ENCODE data around the gene EGR2.
A peak's percentile ranks its signal among the peaks of the same experiment; 100 is the strongest.

The EGR2 gene

DNA sequence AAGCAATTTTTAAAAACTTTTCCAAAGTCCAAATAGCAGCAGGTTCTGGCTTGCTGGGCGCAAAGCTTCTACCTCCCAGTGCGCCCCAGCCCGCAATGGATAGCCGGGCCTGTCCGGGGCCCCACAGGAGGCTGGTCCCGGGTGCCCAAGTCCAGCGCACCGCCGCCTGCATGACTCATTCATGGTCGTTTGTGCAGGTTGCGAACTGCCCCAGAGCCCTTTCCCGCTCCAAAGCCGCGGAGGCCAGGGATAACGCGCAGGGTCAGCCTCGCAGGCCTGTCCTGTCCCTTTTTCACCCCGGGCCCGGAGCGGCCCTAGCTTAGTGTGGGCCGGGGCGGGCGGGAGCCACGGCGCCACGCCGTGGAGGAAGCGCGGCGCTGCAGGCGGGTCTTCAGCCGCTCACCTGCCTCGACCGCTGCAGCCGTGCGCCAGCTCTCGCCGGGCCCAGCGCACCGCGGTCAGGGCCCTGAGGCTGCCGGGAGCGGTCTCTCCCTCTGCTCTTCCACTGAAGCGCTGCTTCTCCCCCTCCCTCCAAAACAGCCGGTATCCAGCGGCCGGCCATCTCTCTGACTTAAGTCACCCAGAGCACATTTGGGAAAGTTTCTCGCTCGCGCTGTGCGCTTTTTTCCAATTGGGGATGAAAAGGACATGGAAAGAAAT, 1.7 kb upstream of the EGR2 start:
- peak; percentile 88 for DNase-seq

DNA sequence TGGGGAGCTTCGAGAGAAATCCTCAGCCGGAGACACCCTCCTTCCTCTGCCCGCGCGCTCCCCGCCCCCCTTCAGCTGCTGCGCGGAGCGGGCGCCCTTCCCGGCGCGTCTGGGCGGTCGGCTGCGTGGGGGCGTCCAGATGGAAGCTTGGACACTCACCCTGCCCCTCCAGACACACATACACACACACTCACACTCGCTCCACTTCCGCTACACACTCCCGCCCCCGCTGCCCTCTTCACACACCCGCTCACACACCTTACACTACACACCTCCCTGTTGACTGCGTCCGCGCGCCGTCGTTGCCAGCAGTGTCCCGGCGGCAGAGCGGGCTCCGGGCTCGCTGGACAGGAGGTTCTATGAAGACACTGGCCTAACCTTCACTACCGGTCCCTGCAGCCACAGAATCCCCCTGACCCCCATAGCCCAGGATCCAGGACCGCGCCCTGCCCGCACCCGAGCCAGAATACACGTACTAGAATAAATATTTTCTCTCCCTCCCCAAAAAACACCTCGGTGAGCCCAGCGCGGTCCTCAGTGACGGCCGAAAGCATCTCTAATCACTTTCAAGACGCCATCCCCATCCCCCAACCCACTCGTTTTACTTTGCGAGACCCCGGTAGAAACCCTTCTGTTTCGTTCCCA, 1.1 kb upstream of the EGR2 start:
- DNase-seq, result peak; percentile 84

DNA sequence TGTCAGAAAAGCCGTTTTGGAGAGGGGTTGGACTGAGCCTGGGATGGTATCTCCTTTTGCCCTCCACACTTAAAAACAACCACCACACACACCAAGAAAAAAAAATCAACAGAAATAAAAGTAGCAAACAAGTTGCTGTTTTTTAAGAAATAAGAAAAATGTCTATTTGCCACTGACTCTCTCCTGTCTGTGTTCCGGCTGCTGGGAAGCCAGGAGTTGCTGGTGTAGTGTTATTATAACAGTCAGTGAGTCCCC, 163 bp downstream of the EGR2 start:
- DNase-seq, result no peak

DNA sequence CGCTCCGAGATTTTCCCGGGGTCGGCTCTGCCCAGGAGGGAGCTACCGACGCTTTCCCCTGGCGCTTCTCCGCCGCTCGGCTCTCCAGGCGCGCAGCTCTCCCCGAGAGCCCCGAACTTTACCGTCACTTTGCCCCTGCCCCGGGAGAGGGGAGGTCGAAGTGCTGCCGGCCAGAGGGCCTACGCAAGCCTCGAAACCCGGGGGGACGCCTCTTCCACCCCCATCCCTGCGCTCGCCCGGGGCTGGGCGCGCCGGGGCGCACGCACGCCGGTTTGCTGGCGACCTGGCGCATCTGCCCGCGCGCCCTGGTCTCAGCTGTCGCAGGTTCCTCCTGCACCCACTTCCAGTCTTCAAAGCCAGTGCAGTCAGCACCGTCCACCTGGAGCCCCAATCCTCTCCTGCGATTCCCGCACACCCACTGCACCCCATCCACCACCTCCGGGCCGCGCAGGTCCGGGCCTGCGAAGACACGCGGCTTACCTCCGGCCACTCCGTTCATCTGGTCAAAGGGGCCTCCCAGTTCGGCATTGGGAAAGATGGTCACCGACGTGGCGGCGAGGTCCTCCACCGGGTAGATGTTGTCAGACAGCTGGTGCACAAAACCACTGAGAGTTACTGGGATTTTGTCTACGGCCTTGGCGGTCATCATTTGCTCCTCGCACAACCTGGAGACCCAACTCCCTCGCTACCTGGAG, 638 bp downstream of the EGR2 start:
- DNase-seq, result peak; percentile 68

DNA sequence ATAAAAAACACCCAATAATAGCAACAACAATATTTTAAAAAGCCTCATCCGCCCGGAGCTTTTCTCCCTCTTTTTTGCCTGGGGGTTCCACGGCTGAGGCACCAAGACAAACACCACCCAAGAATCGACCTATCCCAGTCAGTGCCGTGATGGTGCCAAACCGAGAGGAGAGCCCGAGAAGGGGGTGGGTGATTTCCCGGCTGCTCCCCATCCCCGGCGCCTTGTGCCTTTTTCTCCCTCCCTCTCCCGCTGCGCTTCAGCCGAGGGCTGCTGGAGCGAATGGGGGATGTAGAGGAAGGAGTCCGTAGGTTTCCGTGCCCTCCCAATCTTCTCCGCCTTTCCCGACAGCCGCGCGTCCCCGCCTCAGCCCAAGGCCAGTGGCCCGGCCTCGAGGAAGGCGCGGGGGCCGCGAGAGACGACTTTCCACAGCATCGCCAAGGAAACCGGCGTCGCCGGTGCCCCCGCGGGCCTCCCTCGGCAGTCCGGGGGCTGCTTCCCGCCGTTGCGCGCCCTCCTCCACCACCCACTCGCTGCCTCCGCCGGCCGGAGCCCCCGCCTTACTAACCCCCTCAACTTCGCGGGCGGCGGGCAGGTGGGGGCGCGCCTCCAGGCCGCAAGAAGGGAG, 1.3 kb downstream of the EGR2 start:
- DNase-seq, result no peak

DNA sequence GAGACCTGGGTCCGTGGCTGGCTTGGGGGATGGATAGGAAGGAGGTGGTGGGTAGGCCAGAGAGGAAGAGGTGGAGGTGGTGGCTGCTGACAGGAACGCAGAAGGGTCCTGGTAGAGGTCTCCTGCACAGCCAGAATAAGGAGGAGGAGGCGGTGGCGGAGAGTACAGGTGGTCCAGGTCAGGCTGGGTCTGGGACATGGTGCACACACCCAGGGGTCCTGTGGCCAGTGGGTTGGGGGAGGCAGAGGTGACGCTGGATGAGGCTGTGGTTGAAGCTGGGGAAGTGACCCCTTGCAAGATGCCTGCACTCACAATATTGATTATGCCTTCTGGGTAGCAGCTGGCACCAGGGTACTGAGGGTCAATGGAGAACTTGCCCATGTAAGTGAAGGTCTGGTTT, 2.2 kb downstream of the EGR2 start:
- no peak for DNase-seq

DNA sequence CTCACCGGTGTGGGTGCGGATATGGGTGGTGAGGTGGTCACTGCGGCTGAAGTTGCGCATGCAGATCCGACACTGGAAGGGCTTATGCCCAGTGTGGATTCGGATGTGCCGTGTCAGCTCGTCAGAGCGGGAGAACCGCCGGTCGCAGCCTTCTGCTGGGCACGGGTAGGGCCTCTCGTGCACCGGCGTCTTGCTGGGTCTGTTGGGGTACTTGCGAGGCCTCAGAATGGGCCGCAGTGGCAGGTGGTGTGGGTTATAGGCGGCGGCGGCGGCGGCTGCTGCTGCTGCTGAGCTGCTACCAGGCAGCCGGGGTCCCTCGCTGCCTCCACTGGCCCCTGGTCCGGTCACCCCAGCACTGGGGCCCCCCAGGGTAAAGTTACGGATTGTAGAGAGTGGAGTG, 2.7 kb downstream of the EGR2 start:
- DNase-seq, result no peak

DNA sequence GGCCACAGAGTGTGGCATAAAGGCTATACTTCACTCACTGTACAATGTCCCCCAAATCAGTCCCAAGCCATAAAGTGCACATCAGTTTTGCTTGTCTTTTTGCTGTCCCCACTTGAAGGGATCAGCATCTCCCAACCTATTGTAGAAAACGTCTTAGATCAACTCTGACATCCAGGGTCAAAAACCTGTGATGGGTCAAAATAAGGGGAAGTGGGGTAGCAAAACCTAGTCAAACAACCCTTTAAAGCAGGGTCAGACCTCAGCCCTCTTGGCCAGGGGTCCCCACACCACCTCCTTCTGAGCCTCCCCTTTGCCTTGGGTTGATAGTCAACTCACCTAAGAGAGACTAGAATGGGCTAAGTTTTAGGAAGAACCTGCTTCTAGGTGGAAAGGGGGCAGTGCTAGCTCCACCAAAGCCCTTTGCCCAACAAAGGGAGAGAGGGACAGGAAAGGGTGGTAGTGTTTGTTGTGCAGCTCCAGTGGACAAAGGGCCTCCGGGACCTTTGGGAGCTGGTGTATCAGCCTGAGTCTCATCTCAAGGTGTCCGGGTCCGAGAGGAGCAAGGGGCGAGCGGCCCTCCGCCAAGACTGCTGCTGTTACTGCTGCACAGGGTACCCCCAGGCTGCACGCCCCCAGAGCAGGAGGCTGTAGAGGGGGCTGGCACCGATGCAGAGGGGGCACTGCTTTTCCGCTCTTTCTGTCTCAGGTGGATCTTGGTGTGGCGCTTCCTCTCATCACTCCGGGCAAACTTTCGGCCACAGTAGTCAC, 3.3 kb downstream of the EGR2 start:
- no peak for DNase-seq

DNA sequence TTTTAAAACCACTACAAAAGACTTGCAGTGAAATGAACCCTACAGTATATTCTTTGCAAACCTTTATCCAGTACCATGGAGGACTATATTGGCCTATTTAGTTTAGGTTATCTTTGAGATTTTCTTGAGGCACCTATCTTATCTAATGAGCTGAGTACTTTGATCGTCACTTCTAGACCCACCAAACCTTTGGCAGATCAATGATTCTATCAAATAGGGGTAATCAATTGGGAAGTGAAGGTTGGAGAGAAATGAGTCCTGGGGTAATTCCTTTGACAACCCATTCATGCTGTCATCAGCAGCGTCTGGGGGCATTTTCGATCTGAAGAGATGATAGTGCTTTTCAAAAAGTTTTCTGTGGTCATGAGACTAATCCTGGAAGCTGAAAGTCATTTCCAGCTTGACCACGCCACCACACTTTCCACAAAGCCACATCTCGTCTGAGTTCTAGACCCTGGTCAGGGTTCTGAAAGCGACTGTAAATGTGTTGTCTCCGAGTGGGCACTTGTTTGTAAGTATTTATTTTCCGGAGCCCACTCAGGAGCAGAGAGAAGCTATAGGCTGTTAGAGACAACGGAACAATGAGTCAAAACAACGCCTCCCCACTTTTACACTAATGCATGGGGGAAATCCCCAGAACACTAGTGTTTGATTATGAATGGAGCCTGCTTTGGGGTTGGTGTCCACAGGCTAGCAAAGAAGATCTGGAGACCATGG, 4.8 kb downstream of the EGR2 start:
- peak; percentile 89 for DNase-seq

DNA sequence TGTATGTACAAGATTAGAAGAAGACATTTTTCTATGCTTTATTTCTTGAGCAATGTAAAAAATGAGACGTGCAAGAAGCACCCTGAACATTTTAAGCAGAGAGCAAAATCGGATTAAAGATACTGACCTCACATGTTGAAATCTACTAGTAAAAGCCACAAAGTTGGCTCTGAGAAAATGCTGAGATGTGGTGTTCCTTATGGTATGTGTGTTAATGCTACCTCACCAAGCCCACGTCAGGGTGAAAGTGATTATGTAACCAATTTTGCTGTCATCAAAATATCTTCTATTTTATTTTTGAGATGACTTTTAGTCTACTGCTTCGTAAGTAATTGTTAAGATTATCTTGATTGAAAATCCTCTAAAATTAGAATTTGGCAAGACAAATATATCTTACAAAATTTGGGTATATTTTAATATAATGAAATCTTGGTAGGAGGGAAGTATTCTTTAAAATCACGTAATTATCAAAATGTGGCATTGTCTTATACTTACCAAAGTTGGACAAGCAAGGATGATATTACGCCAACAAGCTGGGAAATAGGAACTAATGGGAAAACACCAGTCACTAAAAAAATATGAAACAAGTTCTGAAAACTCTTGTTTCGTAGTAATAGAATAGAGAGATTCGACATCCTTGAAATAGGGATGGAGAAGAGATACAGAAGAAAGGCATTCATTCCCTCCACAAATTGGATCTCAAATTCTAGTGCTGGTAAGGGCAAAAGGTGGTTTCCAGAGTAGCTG, 5.8 kb downstream of the EGR2 start:
- DNase-seq, result no peak

DNA sequence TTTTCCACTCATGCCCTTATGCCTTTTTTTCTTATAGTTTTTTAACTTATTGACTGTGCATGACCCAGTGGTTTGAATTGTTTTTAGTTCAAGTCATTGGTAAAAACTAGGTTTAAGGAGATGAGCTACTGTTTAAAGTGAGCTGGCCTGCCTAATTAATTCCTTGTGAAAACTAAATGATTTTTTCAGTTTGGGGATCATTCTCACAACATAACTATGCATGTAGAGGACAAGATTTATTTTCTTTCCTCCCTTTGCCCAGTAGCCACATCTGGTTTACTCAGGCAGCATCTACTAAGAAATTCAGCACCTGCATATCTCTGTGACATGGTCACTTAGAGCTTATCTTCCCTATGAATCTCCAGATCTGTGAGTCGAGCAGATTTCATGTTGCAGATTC, 9.9 kb downstream of the EGR2 start:
- DNase-seq, result no peak

DNA sequence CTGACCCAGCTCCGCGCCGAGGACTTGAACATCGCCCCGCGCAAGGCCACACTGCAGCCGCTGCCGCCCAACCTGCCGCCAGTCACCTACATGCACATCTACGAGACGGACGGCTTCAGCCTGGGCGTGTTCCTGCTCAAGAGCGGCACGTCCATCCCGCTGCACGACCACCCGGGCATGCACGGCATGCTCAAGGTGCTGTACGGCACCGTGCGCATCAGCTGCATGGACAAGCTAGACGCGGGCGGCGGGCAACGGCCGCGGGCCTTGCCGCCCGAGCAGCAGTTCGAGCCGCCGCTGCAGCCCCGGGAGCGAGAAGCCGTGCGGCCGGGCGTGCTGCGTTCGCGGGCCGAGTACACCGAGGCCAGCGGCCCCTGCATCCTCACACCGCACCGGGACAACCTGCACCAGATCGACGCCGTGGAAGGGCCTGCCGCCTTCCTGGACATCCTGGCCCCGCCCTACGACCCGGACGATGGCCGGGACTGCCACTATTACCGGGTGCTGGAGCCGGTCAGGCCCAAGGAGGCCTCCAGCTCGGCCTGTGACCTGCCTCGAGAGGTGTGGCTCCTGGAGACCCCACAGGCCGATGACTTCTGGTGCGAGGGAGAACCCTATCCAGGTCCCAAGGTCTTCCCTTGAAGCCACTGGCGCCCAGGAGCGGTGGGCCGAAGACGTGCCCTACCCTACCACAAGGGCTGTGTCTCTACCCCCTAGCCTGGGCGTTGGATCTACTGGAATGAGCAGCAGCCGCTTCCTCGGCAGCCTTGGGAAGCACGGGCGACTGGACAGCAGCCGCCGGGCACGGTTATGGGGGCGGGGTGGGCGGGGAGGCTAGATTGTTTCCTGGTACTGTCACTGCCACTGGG, 10.7 kb downstream of the EGR2 start:
- peak; percentile 64 for DNase-seq

DNA sequence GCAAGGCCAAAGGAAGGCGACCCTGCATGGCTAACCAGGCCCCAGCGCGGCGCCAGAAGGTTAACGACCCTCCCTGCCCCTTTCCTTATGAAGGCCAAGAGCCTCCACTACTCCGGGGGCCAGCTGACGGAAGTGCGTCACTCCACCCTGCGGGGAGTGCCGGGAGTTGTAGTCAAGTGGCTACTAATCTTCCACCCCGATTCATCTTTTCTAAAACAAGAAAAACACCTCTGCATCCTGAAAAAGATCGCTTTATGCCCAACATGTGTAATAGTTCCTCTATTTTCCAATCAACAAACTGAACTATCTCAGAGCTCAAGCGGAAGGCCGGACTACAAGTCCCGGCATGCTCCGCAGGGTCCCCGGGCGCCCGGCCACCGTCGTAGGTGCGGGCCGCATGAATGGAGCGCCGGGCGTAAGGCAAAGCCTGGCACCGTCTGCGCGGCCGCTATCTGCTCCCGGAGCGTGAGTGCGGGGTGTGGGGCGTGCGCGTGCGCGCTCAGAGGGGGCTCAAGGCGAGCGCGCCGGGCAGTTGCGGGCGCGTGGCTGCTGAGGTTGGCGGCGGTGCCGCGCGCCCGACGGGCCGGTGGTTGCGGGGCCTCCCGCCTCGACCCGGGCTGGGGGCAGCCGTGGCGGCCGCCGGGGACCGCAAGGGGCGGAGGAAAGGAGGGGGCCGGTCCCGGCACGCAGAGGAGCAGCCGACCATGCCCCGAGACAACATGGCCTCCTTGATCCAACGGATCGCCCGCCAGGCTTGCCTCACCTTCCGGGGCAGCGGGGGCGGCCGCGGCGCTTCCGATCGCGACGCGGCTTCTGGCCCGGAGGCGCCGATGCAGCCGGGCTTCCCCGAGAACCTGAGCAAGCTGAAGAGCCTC, 11.6 kb downstream of the EGR2 start, which contains the start of gene ADO:
TSS of gene ADO (plus strand) at position 365 of the 875 bp plus-strand sequence. CDS start at position 705, 340 bp downstream.
- DNase-seq, result peak; percentile 89

DNA sequence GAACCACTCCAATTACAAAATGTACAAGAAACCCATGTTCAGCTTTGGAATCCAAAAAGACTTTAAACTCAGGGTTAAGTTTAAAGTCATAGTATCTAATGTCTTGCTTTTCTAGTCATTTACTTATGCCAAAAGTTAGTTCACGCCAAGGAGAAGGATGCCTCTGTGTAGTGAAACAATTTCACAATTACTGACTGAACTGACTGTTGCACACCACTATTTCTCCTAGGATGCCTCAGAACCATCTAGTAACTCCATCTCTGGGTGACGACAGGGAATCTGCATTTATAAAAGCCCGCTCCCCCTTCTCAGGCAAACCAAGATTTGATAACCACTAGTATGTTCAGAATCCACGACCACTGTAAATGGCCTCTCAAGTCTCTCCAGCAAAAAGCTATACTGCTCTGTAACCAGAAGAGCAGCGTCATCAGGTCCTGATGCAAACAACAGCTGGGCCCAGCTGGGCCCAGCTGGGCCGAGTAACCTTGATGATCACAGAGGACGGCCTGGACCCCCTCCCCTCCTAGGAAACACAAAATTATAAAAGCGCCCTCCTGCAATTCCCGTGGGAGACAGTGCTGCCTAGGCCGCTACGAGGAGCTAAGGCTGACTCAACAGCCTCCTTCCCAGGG, 12.3 kb downstream of the EGR2 start:
- no peak for DNase-seq

DNA sequence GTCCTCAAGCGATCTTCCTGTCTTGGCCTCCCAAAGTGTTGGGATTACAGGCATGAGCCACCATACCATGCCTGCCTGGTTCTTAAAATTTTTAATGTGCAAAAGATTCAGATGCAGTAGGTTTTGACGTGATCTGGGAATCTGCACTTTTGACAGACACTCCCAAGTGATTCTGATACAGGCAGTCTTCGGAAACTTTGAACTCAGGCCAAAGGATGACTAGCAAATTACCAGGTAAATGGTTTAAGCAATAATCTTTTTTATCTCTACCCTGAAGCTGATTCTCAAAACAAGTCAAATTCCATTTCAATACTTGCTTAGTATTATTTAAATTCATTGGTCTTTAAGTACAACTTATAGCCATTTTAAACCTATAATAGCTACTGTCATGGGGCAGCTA, 14.3 kb downstream of the EGR2 start:
- no peak for DNase-seq

DNA sequence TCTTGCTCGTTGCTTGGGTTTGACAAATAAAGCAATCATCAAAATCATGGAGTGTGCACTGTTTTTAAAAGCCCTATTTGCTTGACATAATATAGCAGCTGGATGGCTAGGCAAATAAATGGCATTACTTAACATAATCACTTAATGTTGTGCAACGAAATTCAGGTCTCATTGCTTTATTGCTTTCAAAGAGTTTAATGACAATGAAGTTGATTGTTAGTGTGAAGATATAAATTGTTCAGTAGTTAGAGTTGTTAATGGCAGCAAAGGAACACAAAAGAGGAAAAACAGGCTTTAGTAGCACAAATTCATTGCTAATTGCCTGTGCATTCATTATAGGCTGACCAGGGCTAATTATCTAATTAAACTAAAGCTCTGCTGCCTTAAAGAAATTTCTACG, 19.3 kb downstream of the EGR2 start:
- no peak for DNase-seq

DNA sequence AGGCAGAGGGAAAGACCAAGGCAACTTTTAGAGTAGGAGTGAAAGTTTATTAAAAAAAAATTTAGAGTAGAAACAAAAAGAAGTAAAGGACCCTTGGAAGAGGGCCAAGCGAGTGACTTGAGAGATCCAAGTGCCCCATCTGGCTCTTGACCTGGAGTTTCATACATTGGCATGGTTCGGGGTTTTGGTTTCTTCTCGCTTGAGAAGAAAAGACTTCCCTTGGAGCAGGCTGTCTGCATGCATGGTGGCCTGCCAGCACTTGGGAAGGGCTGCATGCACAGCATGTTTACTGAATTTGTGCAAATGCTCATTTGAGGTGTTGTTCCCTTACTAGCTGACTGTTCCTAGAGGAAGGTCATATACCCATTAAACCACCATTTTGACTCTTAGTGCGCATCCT, 20.4 kb downstream of the EGR2 start:
- no peak for DNase-seq

DNA sequence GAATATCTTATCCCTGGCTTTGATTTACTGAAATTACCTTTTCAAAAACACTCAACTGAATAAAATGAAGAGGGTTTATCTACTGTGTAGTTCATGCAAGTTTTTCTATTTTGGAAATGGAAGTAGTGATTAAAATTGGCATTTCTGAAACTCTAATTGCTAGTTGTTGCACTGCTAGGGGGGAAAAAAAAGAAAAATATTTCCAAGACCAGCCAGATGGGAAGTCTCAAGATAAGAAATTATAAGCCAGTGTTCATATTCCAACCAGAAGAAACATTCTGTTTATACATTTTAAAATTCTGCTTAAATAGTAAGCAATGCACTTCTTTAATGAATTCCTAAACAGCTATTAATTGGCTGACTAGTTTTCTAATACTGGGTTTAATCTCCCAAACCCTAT, 21.1 kb downstream of the EGR2 start:
- DNase-seq, result no peak

DNA sequence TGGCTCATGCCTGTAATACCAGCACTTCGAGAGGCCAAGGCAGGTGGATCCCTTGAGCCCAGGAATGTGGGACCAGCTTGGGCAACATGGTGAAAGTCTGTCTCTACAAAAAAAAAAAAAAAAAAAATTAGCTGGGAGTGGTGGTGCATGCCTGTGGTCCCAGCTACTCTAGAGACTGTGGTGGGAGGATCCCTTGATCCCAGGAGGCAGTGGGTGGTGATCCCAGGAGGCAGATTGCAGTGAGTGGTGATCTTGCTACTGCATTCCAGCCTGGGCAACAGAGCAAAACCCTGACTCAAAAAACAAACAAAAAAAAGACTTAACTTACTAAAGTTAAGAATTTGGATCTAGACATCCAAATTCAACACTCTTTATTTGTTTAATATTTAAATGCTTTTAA, 21.9 kb downstream of the EGR2 start:
- DNase-seq, result no peak

All from activated CD8-positive, alpha-beta memory T cell treated with anti-CD3 and anti-CD28 coated beads, Interleukin-2, amount 50 U/mL, for 48 hours (primary cell).